PC-3 (cell line): ENCODE measurements around the gene ASB14.
"Not testable (repeated sequence)": the region's sequence is repeated elsewhere in the genome, so short reads cannot be mapped to it uniquely, and the experiment has no call there.

ENCODE experiments used
- CTCF ChIP-seq: fragments of 300-600 bp; sonication (generic); conservative IDR thresholded peaks from 2 replicates; pipeline ENCODE4 v1.5.1; 2017; ENCODE audit warnings: antibody characterized with exemption, low read depth, mild to moderate bottlenecking, low read length
- EZH2 ChIP-seq: fragments of 300-600 bp; sonication (generic); IDR thresholded peaks from one replicate; pipeline ENCODE4 v1.6.1; 2017; ENCODE audit warnings: antibody characterized with exemption, mild to moderate bottlenecking, low read length; ENCODE audit not compliant: unreplicated experiment

GRCh38 chr3:57326498-57326897, 34.0 kb upstream of the ASB14 start:
- TF ChIP-seq CTCF, EZH2: not testable (repeated sequence)
